Measurements from ENCODE around the gene LRP5.

Gene LRP5

DNA sequence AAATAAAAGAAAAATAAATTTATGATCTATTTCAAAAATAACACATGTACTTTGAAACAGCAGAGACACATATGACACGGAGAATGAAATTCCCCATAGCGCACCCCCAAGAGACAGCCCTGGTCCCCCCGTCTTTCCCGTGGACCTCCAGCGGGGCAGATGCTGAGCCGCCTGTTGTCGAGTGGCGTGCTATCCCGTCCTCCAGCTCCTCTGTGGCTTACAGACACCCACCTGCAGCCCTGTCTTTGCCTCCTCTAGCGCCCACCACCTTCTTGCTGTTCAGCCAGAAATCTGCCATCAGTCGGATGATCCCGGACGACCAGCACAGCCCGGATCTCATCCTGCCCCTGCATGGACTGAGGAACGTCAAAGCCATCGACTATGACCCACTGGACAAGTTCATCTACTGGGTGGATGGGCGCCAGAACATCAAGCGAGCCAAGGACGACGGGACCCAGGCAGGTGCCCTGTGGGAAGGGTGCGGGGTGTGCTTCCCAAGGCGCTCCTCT, 103.7 kb downstream of the LRP5 start:
- H3K4me3 ChIP-seq (ENCODE audit: low read depth, low read length): no peak overlapping the region
- TF ChIP-seq, protein P1, sequence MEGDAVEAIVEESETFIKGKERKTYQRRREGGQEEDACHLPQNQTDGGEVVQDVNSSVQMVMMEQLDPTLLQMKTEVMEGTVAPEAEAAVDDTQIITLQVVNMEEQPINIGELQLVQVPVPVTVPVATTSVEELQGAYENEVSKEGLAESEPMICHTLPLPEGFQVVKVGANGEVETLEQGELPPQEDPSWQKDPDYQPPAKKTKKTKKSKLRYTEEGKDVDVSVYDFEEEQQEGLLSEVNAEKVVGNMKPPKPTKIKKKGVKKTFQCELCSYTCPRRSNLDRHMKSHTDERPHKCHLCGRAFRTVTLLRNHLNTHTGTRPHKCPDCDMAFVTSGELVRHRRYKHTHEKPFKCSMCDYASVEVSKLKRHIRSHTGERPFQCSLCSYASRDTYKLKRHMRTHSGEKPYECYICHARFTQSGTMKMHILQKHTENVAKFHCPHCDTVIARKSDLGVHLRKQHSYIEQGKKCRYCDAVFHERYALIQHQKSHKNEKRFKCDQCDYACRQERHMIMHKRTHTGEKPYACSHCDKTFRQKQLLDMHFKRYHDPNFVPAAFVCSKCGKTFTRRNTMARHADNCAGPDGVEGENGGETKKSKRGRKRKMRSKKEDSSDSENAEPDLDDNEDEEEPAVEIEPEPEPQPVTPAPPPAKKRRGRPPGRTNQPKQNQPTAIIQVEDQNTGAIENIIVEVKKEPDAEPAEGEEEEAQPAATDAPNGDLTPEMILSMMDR (IDR thresholded peaks at IDR 0.05; ENCODE audit: low read depth, low read length): no peak

DNA sequence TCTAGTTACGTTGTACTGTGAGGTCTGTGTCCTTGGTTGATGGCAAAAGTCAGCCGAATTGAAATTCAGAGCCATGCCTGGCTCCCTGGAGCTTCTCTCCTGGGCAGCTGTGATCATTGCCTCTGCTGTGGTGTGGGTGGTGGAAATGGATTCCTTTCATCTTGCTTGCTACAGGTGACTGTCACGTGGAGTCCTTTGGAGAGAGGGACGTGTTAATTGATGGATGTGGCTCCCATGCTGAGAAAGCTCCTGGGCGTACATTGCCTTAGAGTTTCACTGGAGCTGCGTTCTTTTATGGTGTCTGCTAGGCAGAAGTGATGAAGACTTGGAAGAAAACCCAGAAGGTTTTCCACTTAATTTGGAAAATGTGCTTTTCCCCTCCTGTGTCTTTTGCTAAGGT, 106.3 kb downstream of the LRP5 start:
- no peak overlapping the region for H3K4me3 ChIP-seq (ENCODE audit: low read depth, low read length)
- TF ChIP-seq, protein P1 (IDR thresholded peaks at IDR 0.05; ENCODE audit: low read depth, low read length): no peak

DNA sequence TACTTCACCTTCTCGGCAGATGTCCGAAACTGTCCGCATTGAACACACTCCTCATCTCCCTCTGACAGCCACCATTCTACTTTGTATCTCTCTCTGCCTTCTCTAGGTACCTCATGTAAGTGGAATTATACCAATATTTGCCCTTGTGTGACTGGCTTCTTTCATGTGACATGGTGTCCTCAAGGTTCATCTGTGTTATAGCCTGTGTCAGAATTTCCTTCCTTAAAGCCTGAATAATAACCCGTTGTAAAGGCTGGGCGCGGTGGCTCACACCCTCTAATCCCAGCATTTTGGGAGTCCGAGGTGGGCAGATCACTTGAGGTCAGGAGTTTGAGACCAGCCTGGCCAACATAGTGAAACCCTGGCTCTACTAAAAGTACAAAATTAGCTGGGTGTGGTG, 107.8 kb downstream of the LRP5 start:
- TF ChIP-seq, protein P1 (IDR thresholded peaks at IDR 0.05; ENCODE audit: low read depth, low read length): no peak
- H3K4me3 ChIP-seq (ENCODE audit: low read depth, low read length): no peak overlapping the region

DNA sequence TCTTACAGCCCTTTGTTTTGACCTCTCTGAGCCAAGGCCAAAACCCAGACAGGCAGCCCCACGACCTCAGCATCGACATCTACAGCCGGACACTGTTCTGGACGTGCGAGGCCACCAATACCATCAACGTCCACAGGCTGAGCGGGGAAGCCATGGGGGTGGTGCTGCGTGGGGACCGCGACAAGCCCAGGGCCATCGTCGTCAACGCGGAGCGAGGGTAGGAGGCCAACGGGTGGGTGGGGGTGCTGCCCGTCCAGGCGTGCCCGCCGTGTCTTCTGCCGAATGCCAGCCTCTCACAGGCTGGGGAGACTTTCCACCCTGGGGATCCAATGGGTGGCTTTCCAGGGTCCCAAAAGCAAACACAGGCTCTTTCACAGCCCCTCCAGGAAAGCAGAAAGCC, 111.1 kb downstream of the LRP5 start:
- H3K4me3 ChIP-seq (ENCODE audit: low read depth, low read length): no peak overlapping the region
- TF ChIP-seq, protein P1 (IDR thresholded peaks at IDR 0.05; ENCODE audit: low read depth, low read length): no peak

DNA sequence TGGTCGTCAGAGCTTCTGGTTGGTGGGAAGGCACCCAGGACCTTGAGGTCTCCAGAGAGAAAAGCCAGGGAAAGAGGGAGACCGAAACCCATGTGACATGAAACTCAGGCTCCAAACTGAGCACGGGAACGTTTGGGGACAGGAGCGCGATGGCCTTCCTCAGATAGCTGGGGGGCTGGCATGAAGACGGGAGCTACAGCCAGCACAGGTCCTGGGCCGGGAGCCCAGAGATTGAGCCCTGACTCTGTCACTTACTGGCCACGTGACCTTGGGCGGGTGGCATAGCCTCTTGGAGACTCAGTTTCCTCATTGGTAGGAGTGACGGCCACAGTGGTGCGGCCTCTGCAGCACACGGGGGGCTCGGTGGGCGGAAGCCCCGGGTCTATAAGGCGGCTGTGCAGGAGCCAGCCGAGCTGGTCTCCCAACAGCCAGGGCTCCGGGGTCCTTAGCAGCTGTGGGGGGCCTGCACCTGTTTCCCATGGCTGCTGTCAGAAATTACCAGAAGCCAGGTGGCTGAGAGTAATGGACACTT, 111.8 kb downstream of the LRP5 start:
- TF ChIP-seq, protein P1 (IDR thresholded peaks at IDR 0.05; ENCODE audit: low read depth, low read length): no peak
- no peak overlapping the region for H3K4me3 ChIP-seq (ENCODE audit: low read depth, low read length)

DNA sequence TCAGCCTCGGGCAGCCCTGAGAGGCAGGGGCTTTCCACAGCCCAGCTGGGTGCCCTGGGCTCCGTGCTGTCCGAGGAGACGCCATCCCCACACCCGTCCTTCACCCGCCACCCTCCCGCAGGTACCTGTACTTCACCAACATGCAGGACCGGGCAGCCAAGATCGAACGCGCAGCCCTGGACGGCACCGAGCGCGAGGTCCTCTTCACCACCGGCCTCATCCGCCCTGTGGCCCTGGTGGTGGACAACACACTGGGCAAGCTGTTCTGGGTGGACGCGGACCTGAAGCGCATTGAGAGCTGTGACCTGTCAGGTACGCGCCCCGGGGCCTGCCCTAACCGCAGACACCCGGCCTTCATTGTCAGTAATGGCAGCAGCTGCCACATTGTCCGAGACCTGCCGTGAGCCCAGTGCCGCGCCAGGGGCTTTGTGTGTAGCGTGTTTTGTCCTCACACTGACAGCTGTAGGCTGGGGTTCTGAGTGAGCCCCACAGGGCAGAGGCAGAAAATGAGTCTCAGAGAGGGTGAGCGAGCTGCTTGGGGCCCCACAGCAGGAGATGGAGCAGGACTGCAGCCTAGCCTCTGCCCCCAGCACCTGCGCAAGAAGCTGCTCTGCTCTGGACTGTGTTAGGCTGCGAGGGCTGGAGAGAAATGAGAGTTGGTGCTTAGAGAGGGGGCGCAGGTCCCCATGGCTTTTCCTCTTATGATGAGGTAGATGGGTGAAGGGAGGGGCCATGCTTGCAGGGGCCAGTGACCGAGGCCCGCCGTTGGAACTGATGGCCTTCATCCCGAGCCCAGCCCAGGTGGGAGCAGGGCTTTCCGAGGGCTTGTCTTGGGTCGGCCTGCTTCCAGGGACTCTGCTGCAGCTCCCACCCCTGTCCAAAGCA, 112.8 kb downstream of the LRP5 start:
- H3K4me3 ChIP-seq (ENCODE audit: low read depth, low read length): no peak overlapping the region
- TF ChIP-seq, protein P1 (IDR thresholded peaks at IDR 0.05; ENCODE audit: low read depth, low read length): no peak

DNA sequence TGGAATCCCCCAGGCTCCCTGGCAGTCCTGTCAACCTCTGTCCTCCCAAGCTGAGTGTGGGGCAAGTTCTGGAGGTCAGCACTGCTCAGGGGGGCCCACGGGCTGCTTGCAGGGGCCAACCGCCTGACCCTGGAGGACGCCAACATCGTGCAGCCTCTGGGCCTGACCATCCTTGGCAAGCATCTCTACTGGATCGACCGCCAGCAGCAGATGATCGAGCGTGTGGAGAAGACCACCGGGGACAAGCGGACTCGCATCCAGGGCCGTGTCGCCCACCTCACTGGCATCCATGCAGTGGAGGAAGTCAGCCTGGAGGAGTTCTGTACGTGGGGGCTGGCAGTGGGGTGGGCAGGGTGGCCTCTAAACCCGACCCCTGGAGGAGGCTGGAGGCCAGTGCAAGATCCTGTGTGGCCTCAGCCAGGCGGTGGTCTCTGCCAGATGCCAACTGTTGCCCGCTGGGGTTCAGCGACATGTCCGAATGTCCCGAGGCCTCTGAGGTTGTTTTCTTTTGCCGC, 113.5 kb downstream of the LRP5 start:
- no peak overlapping the region for H3K4me3 ChIP-seq (ENCODE audit: low read depth, low read length)
- TF ChIP-seq, protein P1 (IDR thresholded peaks at IDR 0.05; ENCODE audit: low read depth, low read length): no peak

All from WI38 (cell line).